H1 (cell line): Measurements from ENCODE around the gene JMJD8.

Experiments used
- GTF2F1 ChIP-seq: IDR thresholded peaks from 2 replicates; pipeline ENCODE4 v1.6.1; 2012; ENCODE audit warnings: low read depth, low read length, improper control_type of control experiment, borderline replicate concordance
- TF ChIP-seq, protein P1 (sequence below), 3 experiments: IDR thresholded peaks; 1 replicate in 2 of 3; 2 replicates in 1 of 3; pipeline versions ENCODE4 v1.5.1 to v1.6.1; 2011; ENCODE audit warnings: low read length in 3 of 3, mild to moderate bottlenecking in 3 of 3, inconsistent platforms in 2 of 3, low read depth in 1 of 3, moderate library complexity in 1 of 3; ENCODE audit not compliant: insufficient read depth in 1 of 3; ENCODE audit errors: control extremely low read depth in 1 of 3

- TF ChIP-seq GTF2F1: no peak
- TF ChIP-seq, protein P1, sequence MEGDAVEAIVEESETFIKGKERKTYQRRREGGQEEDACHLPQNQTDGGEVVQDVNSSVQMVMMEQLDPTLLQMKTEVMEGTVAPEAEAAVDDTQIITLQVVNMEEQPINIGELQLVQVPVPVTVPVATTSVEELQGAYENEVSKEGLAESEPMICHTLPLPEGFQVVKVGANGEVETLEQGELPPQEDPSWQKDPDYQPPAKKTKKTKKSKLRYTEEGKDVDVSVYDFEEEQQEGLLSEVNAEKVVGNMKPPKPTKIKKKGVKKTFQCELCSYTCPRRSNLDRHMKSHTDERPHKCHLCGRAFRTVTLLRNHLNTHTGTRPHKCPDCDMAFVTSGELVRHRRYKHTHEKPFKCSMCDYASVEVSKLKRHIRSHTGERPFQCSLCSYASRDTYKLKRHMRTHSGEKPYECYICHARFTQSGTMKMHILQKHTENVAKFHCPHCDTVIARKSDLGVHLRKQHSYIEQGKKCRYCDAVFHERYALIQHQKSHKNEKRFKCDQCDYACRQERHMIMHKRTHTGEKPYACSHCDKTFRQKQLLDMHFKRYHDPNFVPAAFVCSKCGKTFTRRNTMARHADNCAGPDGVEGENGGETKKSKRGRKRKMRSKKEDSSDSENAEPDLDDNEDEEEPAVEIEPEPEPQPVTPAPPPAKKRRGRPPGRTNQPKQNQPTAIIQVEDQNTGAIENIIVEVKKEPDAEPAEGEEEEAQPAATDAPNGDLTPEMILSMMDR (IDR thresholded peaks at IDR 0.05; ENCODE audit: control extremely low read depth in 1 of 3, insufficient read depth in 1 of 3, low read depth in 1 of 3, low read length in 3 of 3): no peak
Observed at GRCh38 chr16:677316-678190, 6.6 kb downstream of the JMJD8 start.
